HepG2 (cell line): ENCODE data around the gene ARF5. TPM values are rescaled to one million over a fixed set of nuclear protein-coding genes. Genes with fewer than 3 reads are reported as not detected.

Experiments used
- ATF7 ChIP-seq, 2 experiments: fragments of 450-650 bp in 1 of 2; sonication (generic) in 1 of 2; formaldehyde crosslinking in 1 of 2; IDR thresholded peaks; 2 replicates each; pipeline versions ENCODE4 v1.4.0 to v1.6.1; 2016 to 2020; ENCODE audit warnings: antibody characterized with exemption in 1 of 2, mild to moderate bottlenecking in 1 of 2, missing genetic modification reagents in 1 of 2
- HNF1A ChIP-seq, 2 experiments: sonication (generic) in 1 of 2; formaldehyde crosslinking in 1 of 2; IDR thresholded peaks; 2 replicates each; pipeline versions ENCODE4 v1.4.0 to v1.6.1; 2016 to 2020; ENCODE audit warnings: borderline replicate concordance in 1 of 2, low read depth in 1 of 2, mild to moderate bottlenecking in 1 of 2, missing genetic modification reagents in 1 of 2
- LCORL ChIP-seq, 2 experiments: fragments of 450-650 bp in 1 of 2; sonication (generic) in 1 of 2; formaldehyde crosslinking in 1 of 2; IDR thresholded peaks; 2 replicates each; pipeline versions ENCODE4 v1.5.0 to v1.6.1; 2017 to 2020; ENCODE audit warnings: antibody characterized with exemption in 1 of 2, missing genetic modification reagents in 1 of 2
- PITX1 ChIP-seq: sonication (generic); formaldehyde crosslinking; IDR thresholded peaks from 2 replicates; pipeline ENCODE4 v1.5.1; 2020; ENCODE audit warnings: mild to moderate bottlenecking, missing genetic modification reagents
- RARA ChIP-seq: IDR thresholded peaks from 2 replicates; pipeline ENCODE4 v1.6.1; 2016; ENCODE audit warnings: missing genetic modification reagents, missing compliant biosample characterization
- SOX5 ChIP-seq: IDR thresholded peaks from 2 replicates; pipeline ENCODE4 v1.6.1; 2016; ENCODE audit warnings: borderline replicate concordance
- ZGPAT ChIP-seq: IDR thresholded peaks from 2 replicates; pipeline ENCODE4 v1.6.1; 2016; ENCODE audit warnings: mild to moderate bottlenecking
- ZNF256 ChIP-seq: sonication (generic); formaldehyde crosslinking; conservative IDR thresholded peaks from 2 replicates; pipeline ENCODE4 v1.4.0; 2020; ENCODE audit warnings: missing genetic modification reagents
- ZNF275 ChIP-seq: sonication (generic); formaldehyde crosslinking; IDR thresholded peaks from 2 replicates; pipeline ENCODE4 v1.8.0; 2022; ENCODE audit warnings: missing genetic modification reagents, mild to moderate bottlenecking, inconsistent platforms, borderline replicate concordance
- ZNF317 ChIP-seq: sonication (generic); formaldehyde crosslinking; IDR thresholded peaks from 2 replicates; pipeline ENCODE4 v1.5.0; 2020; ENCODE audit warnings: mild to moderate bottlenecking, missing genetic modification reagents
- ZNF580 ChIP-seq: IDR thresholded peaks from 2 replicates; pipeline ENCODE4 v1.6.1; 2016; ENCODE audit warnings: low read depth, borderline replicate concordance
- ZNF609 ChIP-seq: sonication (generic); formaldehyde crosslinking; IDR thresholded peaks from 2 replicates; pipeline ENCODE4 v1.4.0; 2020; ENCODE audit warnings: mild to moderate bottlenecking, missing genetic modification reagents, borderline replicate concordance
- ZNF713 ChIP-seq: sonication (generic); formaldehyde crosslinking; IDR thresholded peaks from 2 replicates; pipeline ENCODE4 v1.4.0; 2020; ENCODE audit warnings: mild to moderate bottlenecking, missing genetic modification reagents
- polyA plus RNA-seq, 8 experiments: library from polyadenylated mRNA; depleted of rRNA in 3 of 8; stranded (reverse) in 7 of 8; unstranded in 1 of 8; fragments of >200 nt; fragmentation: Illumina TruSeq in 4 of 8; extraction: Trizol in 4 of 8; gene quantifications; 2 replicates each; pipeline versions ENCODE4 v1.2.1 to v1.2.3, GENCODE V29; 2011 to 2016; ENCODE audit warnings: low read depth in 4 of 8, missing spikeins in 1 of 8, mixed read lengths in 1 of 8; ENCODE audit not compliant: insufficient read depth in 1 of 8
- total RNA-seq, 5 experiments: library from RNA; depleted of rRNA; stranded (reverse); fragments of >200 nt; fragmentation: Illumina TruSeq; extraction: Trizol; gene quantifications; 2 replicates each; pipeline ENCODE4 v1.2.3, GENCODE V29; 2016; ENCODE audit warnings: low read depth in 1 of 5

ARF5 gene
- total and polyA plus RNA-seq, 2 of the 13 experiments (the other 11 are each of a cell fraction or from before 2014, with no cell fraction given), result 109 to 135 TPM

- TF ChIP-seq ZNF609 (CRISPR knock-in tag) (no peak), ZGPAT (CRISPR knock-in tag) (peak; percentile 86), ZNF256 (0 out of 2 replicates have a peak, but pooled peaks have one; percentile 16), ATF7 (IDR thresholded peaks at IDR 0.05) (peak; percentile 91), ATF7 (CRISPR knock-in tag; IDR thresholded peaks at IDR 0.05) (peak; percentile 84), HNF1A (IDR thresholded peaks at IDR 0.05; ENCODE audit: low read depth) (no peak), HNF1A (CRISPR knock-in tag; IDR thresholded peaks at IDR 0.05; ENCODE audit: borderline replicate concordance) (peak; percentile 63; the same call in 1 of the 2 replicates), RARA (CRISPR knock-in tag) (no peak), SOX5 (CRISPR knock-in tag) (0 out of 2 replicates have a peak, but pooled peaks have one; percentile 9), ZNF275 (CRISPR knock-in tag) (0 out of 2 replicates have a peak, but pooled peaks have one; percentile 23), ZNF713 (CRISPR knock-in tag) (0 out of 2 replicates have a peak, but pooled peaks have one; percentile 77), PITX1 (CRISPR knock-in tag) (0 out of 2 replicates have a peak, but pooled peaks have one; percentile 8), ZNF580 (CRISPR knock-in tag) (0 out of 2 replicates have a peak, but pooled peaks have one; percentile 27), LCORL (IDR thresholded peaks at IDR 0.05) (no peak), LCORL (CRISPR knock-in tag; IDR thresholded peaks at IDR 0.05) (peak; percentile 75), ZNF317 (CRISPR knock-in tag) (peak; percentile 86)
Measured at GRCh38 chr7:127585044-127585953, 2.9 kb upstream of the ARF5 start, which contains the start of gene GCC1 (continued).
